ENCODE results near the gene IL17REL.
A peak's percentile ranks its signal among the peaks of the same experiment; 100 is the strongest.
"Not testable (repeated sequence)": the region's sequence is repeated elsewhere in the genome, so short reads cannot be mapped to it uniquely, and the experiment has no call there.

The IL17REL gene

GRCh38 chr22:49989826-49990225 is 22.7 kb downstream of the IL17REL start:
- not testable (repeated sequence) for DNase-seq (ENCODE audit: low spot score)

DNA sequence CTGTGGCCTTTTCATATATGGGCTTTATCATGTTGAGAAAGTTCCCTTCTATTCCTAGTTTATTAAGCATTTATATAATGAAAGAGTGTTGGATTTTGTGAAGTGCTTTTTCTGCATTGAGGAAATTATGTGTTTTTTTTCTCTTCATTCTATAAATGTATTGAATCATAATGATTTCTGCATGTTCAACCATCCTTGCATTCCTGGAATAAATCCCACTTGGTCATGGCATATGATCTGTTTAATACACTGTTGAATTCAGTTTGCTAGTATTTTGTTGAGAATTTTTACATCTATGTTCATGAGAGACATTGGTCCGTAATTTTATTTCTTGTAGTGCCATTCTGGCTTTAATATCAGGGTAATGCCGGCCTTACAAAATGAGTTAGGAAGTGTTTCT is 26.2 kb downstream of the IL17REL start:
- no peak for DNase-seq (ENCODE audit: low spot score)

DNA sequence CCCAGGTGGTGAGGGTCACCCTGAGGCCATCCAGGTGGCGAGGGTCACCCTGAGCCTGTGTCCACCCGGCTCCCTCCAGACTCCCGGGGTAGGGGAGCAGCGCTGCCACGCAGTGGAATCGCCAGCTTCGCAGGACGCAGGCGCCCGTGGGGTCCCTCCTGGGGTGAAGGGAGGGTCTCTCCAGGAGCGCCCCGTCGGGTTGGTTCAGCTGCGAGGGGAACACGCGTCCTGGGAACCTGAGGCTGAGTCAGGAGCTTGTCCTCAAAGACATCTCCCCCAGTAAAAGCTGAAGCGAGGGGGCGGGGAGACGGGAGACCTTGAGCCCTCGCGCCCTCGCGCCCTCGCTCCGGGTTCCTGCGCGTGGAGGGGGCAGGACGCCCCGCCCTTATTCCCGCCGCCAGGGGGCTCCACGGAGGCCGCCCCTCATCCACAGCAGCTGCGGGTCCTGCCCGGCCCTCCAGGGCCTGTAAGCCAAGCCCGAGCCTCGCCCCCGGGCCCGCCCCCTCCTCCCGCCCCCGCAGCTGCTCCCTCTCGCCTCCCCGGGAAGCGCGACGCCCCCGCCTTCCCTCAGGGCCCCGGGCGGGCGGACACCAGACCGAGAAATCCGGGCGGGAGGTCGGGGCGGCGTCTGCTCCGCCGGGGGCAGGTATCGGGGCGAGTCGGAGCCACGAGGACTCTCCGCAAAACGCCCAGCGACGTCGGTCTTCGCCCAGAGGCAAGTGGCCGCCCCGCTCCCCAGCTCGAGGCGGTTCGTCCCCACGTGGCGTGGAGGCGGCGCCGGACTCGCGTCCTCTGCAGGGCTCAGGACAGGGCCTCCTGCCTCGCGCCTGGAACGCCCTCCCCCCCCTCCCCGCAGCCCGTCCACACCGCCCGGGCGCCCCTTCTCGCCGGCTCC is 29.2 kb downstream of the IL17REL start:
- DNase-seq (ENCODE audit: low spot score) = peak; percentile 62

DNA sequence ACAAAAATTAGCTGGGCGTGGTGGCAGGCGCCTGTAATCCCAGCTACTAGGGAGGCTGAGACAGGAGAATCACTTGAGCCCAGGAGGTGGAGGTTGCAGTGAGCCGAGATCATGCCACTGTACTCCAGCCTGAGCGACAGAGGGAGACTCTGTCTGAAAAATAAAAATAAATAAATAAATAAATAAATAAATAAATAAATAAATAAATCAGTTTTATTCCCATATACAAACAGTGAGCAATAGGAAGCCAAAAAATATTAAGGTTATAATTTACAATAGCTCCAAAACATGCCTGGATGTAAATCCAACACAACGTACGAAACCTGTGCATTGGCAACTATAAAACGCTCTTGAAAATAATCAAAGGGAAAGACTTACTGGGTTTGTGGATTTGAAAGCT is 30.8 kb downstream of the IL17REL start:
- DNase-seq (ENCODE audit: low spot score) = not testable (repeated sequence)

DNA sequence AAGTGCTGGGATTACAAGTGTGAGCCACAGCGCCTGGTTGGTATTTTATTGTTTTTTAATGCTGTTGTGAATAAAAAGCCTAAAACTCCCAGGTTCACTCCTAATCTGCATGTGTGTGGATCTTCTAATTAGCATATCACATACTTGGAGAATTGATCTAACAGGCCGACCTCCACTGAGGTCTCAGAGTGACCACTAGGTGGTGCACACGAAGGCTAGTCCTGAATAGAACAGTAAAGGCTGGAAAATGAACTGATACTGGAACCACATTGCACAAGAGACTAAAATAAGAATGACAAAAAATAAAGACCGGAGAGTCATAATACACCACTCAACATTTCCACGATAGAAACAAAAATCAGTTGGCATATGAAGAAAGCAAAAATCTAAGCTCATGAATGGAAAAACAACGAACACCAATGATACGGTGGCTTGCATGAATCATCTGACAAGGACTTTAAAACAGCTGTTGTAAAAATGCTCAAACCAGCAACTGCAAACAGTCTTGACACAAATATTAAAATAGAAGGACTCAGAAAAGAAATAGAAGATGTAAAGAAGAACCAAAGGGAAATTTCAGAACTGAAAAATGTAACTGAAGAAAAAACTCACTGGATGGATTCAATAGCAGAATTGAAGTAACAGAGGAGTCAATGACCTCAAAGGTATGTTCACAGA is 32.8 kb downstream of the IL17REL start:
- no peak for DNase-seq (ENCODE audit: low spot score)

- no peak for DNase-seq (ENCODE audit: low spot score)
Observed at GRCh38 chr22:49977578-49977977, 35.0 kb downstream of the IL17REL start.

GRCh38 chr22:49976439-49977175 is 36.0 kb downstream of the IL17REL start:
- DNase-seq (ENCODE audit: low spot score) = peak; percentile 78

- no peak for DNase-seq (ENCODE audit: low spot score)
Observed at GRCh38 chr22:49975543-49976389, 36.8 kb downstream of the IL17REL start.

DNA sequence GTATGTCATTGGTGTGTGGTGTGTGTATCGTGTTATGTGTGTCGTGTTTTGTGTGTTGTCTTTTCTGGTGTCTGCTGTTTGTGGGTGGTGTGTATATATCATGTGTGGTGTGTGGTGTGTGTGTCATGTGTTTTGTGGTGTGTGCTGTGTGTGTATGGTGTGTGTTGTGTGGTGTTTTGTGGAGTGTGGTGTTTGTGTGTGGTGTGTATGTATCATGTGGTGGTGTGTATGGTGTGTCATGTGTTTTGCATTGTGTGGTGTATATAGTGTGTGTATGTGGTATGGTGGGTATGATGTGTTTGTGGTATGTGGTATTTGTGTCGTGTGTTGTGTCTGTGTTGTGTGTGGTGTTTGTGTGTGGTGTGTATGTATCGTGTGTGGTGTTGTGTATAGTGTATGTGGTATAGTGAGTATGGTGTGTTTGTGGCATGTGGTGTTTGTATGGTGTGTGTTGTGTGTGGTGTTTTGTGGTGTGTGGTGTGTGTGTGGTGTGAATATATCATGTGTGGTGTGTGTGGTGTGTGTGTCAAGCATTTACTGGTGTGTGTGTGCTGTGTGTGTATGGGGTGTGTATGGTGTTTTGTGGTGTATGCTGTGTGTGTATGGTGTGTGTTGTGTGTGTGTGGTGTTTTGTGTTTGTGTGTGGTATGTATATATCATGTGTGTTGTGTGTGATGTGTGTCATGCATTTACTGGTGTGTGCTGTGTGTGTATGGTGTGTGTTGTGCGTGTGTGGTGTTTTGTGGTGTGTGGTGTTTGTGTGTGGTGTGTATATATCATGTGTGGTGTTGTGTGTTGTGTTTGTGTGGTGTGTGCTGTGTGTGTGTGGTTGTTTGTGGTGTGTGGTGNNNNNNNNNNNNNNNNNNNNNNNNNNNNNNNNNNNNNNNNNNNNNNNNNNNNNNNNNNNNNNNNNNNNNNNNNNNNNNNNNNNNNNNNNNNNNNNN is 39.3 kb downstream of the IL17REL start:
- DNase-seq (ENCODE audit: low spot score) = no peak

DNA sequence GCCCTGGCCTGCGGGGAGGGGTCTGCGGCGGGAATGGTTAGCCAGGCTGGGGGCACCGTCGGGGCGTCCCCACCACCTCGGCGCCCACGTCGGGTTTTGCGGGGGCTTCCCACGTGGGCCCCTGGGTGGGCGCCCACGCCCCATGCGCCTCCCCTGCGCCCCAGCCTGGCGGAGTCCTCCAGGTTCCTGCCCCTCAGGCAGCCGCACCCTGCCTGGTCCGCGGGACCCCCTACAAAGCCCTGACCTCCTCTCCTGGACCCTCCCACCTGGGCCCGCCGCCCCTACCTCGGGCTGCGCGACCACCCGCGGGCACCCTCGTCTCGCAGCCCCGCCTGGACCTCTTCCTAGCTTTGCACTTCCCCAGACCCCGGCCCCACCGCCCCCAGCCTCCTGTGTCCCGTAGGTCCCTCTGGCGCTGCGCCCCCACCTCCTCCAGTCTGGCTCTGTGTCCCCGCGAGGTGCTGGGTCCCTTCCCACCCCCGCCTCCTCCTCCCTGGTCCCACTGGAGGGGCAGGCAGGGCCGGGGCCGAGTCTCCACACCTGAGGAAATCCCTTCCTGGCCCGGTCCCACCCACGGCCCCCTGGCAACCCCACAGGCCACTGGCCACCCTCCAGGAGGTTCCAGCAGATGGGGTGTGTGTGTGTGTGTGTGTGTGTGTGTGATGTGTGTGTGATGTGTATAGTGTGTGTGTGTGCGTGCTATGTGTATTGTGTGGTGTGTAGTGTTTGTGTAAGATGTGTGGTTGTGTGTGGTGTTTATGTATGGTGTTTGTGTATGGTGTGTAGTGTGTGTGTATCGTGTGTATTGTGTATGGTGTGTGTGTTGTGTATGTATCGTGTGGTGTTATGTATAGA is 40.2 kb downstream of the IL17REL start:
- no peak for DNase-seq (ENCODE audit: low spot score)

DNA sequence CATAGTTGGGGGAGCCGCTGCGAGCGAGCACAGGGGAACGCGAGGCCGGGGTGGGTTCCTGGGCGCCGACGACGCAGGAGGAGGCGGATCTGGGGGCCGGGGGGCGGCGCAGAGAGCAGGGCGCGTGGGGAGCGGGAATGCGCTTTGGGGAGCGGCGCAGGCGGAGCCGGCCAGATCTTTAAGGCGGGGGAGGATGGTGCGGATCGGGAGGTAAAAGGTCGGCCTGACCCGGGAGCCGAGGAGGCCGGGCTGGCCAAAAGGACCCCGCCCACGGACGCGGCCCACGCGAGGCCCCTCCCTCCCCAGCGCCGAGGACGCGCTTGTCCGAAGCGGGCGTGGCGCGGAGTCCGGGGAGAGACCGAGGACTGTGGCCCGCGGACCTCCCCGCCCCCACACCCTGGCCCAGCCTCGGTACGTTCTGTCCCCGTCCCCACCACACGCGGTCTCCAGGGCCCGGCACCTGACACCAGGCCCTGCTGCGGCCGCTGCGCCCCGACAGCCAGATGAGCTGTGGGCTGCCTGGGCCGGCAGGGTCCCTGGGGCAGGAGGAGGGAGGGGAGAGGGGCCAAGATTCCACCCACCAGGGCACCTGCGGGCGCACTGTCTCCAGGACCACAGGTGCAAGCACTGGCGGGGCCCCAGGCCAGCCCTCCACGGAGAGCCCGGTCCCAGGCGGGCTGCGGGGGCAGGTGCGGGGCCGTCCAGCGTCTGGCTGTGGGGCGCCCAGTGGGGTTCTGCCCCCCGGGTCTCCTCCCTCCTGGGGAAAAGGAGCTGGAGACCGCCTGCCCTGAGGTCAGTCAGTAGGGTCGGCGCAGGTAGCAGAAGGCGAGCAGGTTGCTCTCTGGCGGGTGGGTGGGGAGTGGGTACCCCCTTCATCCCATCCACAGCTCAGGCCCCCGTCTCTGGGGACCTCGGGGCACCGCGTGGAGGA is 41.1 kb downstream of the IL17REL start:
- DNase-seq (ENCODE audit: low spot score) = no peak

DNA sequence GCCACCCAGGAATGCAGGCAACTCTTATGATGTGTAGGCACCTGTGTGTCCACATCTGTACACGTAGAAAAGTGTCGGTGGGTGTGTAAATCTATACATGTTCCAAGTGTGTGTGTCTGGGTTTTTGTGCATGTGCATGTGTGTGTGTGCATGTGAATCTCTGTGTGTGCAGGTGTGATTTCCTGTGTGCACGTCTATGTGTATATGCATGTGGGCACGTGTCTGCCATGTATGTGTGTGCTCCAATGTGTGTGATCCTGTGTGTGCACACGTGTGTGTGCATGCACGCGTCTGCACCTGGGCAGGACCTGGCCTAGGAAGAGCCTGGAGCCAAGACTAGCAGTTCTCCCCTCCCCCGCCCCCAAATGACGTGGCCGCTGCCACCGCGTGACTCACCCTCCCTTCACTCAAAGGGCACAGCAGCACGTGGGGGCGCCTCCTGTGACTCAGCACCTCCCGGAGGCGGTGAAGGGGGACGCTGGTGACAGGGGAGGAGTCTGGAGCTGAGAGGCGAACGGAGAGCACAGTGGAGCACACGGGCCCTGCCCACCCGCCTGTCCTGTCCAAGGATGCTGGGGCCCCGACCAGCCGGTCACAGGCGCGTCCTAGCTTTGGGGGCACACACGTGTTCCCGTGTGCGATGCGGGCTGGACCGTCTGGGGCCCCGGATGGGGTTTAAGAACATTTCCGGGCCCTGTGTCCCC is 41.9 kb downstream of the IL17REL start:
- DNase-seq (ENCODE audit: low spot score) = peak; percentile 81

GRCh38 chr22:49969751-49970527 is 42.6 kb downstream of the IL17REL start:
- no peak for DNase-seq (ENCODE audit: low spot score)

DNA sequence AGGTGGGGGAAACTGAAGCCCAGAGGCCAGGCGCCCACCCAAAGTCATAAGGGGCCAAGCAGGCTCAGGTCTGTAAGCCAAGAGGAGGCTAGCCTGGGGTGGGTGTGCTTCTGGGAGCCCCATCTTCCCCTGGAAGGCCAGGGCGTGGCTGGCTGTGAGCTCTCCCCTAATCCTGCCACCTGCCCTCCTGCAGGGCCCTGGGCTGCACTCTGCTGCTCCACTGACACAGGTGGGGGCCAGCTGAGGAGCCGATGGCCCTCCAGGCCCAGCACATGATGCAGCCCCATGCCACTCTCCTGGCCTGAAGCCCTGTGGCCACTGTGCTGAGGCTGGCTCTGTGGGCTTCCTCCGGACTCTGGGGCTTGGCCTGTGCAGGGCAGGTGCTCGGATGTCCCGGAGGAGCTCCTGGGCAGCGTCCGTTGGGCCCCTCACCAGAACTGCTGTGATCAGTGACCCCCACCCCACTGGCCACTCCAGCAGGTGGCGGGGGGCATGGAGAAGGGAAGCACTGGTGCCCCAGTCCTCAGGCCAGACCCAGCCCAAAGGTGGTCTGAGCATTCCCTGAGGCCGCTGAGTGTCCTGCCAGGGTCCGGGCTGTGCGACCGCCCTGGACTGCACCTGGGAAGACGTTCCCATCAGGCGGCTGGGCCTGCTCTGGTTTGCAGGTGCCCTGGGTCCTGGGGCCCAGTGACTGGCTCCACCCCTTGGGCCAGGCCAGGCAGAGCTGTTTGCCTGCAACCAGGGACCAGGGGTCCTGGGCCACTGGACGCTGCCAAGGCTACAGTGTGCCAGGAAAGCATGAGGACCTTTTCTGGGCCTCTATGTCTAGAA is 43.5 kb downstream of the IL17REL start:
- no peak for DNase-seq (ENCODE audit: low spot score)

GRCh38 chr22:49968313-49968830 is 44.2 kb downstream of the IL17REL start:
- DNase-seq (ENCODE audit: low spot score) = no peak

GRCh38 chr22:49967706-49968208 is 44.8 kb downstream of the IL17REL start:
- DNase-seq (ENCODE audit: low spot score) = no peak
